HG03060 (cell line): ENCODE measurements around the gene NANOS2.

Source experiments
- ATAC-seq: cut with Tn5 transposase; IDR thresholded peaks from one replicate; pipeline ENCODE4 v1.9.1; 2021; ENCODE audit warnings: low read depth, moderate number of reproducible peaks; ENCODE audit not compliant: unreplicated experiment

Gene NANOS2

GRCh38 chr19:45931055-45931454 lies 16.5 kb upstream of the NANOS2 start:
- ATAC-seq = no peak

- no peak for ATAC-seq
These were observed 14.7 kb upstream of the NANOS2 start for GRCh38 chr19:45929247-45929646.

DNA sequence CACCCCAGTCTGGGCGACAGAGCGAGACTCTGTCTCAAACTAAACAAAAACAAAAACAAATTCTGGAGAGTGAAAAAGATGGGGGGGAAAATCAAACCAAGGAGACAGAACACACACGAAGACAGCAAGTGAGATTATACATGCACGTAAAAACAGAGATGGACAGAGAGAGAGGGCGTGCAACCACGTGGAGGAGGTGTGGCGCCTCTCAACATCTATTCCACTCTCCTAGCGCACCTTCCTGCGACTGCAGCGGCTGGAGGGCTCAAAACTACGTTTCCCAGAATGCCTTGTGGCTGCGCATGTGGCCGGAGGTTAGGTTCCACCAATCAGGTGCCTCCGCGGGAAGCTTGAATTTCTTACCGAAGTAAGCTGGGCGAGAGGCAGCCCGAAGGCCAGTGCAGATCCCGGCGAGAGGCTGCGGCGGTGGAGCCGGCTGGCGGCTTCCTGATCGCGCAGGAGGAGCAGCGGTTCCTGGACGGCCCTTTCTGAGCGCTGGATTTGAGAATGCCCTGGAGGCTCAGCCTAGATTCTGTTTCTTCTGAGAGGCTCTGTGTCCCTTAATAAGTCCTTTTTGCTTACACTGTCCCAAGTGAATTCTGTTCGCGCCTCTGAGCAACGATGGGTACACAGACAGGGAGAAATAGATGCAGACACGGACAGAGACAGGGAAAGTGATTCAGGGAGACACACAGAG lies 13.1 kb upstream of the NANOS2 start:
- no peak for ATAC-seq

- ATAC-seq = no peak
These were observed 10.4 kb upstream of the NANOS2 start for GRCh38 chr19:45924891-45925447.

DNA sequence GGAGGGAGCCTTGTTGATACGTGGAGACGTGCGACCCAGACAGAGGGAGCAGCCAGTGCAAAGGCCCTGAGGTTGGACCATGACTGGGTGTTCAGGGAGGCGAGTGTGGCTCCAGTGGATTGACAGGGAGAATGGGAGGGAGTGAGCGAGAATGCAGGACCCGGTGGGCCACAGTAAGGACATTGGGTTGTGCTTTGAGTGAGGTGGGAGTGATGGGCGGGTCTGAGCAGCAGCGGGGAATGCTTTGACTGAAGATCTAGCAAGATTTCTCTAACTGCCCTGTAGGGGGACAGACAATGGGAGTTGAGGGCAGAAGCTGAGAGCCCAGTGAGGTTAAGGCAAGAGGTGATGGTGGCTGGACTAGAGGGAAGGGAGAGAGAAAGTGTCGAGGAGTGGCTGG lies 7.7 kb upstream of the NANOS2 start:
- ATAC-seq = no peak

GRCh38 chr19:45920458-45920857 lies 5.9 kb upstream of the NANOS2 start:
- ATAC-seq = no peak

GRCh38 chr19:45919678-45920077 lies 5.1 kb upstream of the NANOS2 start:
- ATAC-seq = no peak

DNA sequence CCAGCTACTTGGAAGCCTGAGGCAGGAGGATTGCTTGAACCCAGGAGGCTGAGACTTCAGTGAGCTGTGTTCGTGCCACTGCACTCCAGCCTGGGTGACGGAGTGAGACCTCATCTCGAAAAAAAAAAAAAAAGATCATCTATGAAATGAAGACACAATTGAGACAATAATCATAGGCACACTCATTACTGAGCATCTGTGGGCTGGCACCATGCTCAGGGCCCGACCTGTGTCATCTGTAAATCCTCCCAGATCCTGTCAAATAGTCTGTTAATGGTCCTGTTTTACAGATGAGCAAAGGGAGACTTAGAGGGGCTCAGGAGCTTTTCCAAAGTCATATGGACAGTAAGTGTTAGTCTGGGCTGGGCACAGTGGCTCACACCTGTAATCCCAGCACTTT lies 4.1 kb upstream of the NANOS2 start:
- ATAC-seq = no peak

DNA sequence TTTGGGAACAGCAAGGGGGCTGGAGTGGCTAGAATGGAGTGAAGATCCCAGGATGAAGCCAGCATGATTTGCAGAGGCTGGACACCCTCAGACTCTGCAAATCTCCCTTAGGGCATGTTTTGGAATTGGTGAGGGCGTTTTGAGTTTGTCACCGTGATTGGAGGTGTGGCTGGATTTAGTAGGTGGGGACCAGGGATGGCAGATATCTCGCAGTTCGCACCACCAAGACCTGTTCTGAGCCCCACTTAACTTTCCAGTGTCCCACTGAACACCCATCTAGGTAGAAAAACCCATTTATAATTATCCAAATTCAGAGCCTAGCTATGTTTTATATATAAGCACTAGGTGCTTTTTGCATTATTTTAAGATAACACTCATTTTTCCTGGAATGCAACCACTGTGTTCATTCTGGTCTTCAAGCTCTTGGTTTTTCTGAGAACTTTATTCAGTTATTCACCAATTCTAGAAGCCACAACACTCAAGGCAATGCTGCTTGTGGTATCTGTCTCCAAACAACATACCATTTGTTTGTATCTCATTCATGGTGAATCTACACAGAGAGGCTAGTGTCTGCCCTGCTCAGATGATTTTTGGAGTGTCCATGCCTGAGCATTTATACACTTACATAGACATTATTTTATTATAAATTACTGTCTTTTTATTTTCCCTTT lies 3.0 kb upstream of the NANOS2 start:
- ATAC-seq = no peak

- ATAC-seq = no peak
These were observed 3.3 kb downstream of the NANOS2 start for GRCh38 chr19:45911291-45911690.

DNA sequence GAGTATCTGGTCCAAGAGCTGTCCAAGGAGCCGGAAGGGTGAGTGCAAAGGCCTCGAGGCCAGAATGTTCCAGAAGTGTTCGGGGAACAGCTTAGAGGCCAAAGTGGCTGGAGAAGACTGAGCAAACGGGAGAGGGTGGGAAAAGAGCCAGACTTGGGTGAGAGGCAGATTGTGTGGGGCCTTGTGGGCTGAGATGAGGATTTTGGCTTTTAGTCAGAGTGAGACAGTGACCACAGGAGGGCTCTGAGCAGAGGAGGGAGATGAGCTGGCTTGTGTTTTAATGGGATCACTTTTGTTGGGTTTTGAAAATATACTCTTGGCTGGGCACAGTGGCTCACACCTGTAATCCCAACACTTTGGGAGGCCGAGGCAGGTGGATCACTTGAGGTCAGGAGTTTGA lies 5.6 kb downstream of the NANOS2 start:
- no peak for ATAC-seq

DNA sequence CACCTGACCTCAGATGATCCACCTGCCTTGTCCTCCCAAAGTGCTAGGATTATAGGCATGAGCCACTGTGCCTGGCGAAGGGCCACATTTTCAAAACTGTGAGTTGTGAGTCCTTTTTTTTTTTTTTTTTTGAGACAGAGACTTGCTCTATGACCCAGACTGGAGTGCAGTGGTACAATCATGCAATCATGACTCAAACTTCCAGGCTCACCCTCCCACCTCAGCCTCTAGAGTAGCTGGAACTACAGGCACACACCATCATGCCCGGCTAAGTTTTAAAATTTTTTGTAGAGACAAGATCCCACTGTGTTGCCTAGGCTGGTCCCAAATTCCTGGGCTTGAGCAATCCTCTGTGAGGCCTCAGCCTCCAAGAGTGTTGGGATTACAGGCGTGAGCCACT lies 8.4 kb downstream of the NANOS2 start:
- no peak for ATAC-seq

DNA sequence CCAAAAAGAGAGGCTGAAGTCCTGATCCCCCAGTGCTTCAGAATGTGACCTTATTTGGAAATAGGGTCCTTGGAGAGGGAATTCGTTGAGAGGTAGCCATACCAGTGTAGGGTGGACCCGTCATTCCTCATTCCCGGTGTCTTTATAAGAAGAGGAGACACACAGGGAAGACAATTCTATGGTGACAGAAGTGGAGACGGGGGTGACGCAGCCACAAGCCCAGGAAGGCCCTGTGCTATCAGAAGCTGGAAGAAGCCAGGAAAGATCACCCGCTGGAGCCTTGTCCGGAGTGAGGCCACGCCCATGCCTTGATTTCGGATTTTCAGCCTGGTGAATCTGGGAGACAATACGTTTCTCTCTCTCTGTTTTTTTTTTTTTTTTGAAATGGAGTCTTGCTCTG lies 9.6 kb downstream of the NANOS2 start:
- ATAC-seq = no peak

GRCh38 chr19:45902651-45903625 lies 11.6 kb downstream of the NANOS2 start:
- ATAC-seq = peak; percentile 90

- ATAC-seq = no peak
These were observed 12.5 kb downstream of the NANOS2 start, which contains the start of gene MYPOP for GRCh38 chr19:45901912-45902650. Gene MYPOP, minus strand, starts transcription at chr19:45902613. Its CDS starts 840 bp downstream, at chr19:45901773.

DNA sequence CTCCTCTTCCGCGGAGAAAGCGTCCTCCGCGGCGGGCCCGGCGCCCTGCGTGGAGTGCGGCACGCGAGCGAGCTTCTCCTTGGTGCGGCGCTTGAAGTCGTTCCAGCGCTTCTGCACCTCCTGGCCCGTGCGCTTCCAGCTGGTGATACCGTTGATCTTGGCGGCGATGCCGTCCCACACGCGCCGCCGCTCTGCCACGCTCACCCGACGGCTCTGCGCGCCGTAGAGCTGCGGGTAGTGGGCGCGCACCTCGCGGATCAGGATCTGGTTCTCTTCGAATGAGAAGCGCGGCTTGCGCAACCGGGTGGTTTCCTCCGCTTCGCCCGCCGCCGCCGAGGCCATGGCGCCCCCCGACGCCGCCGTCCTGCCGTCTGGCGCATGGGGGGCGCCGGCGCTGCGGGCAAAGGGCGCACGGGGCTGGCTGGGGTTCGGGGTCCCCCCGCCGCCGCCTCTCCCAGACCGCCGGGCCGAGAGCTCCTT lies 13.1 kb downstream of the NANOS2 start:
- no peak for ATAC-seq

DNA sequence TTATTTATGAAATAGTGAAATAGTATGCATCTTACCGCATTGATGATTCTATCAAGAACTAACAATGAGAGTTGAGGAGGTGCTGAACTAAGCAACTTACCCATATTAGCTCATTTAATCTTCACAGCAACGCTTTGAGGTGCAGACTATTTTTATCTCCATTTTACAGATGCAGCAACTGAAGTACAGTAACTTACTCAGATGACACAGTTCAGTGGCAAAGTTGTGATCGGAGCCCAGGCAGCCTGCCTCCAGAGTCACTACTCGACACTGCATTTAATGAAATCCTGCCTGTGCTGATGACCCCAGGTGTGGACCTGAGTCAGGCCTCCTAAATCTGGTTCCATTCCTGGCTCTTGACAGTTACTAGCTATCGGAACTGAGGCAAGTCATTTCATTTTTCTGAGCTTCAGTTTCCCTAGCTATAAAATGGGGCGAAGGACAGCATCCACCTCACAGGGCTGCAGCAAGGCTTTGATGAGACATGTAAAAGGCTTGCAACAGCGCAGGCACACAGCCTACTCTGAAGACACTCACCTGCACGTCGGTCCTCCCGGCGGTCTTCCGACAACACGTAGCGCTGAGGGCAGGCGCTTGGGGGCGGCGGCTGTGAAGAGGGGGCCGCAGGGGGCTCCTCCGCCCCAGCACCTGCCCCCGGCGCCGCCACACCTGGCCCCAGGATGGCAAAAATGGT lies 13.7 kb downstream of the NANOS2 start:
- no peak for ATAC-seq

DNA sequence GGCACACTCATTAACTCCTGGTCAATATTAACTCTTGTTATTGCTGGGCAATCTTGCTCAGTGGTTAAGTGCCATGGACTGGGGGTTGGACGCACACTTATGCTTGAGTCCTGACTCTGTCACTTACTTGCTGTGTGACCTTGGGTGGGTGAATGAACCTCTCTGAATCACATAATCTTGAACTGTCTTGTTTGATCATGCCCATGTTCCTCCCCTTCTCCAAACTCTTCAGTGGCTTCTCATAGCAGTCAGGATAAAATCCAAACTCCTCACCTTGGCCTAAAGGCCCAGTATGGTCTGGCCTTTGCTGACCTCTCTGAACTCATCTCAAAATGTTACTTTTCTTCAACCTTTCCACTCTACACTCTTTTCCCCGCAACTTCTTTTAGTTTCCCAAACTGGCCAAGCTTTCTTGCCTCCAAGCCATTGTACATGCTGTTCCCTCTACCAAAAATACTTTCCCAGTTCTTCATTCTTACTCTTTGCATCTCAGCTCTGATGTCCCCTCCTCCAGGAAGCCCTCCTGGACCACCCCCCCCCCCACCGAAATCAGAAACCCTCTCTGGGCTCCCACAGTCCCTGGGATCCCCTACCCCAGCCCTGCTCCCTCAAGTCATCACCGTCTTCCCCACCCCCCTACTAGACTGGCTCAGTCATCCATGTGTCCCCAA lies 14.5 kb downstream of the NANOS2 start:
- no peak for ATAC-seq

- no peak for ATAC-seq
These were observed 15.3 kb downstream of the NANOS2 start for GRCh38 chr19:45899253-45899652.
